HG02870 (cell line): ENCODE measurements around the gene ZNF711.
"Not testable (repeated sequence)": the region's sequence is repeated elsewhere in the genome, so short reads cannot be mapped to it uniquely, and the experiment has no call there.

ENCODE experiments used
- ATAC-seq: cut with Tn5 transposase; IDR thresholded peaks from one replicate; pipeline ENCODE4 v1.9.1; 2021; ENCODE audit warnings: mild to moderate bottlenecking, moderate library complexity; ENCODE audit not compliant: unreplicated experiment

Gene ZNF711

GRCh38 chrX:85243761-85244449, at the start of gene ZNF711, which contains the start of gene SATL1:
Gene ZNF711, plus strand, starts transcription at chrX:85243991. Its CDS starts 3,582 bp downstream, at chrX:85247573.
Gene SATL1, minus strand, starts transcription at chrX:85243779. Its CDS starts 134,811 bp downstream, at chrX:85108968.
- no peak for ATAC-seq

- ATAC-seq: no peak
Observed at GRCh38 chrX:85196319-85196718, 47.5 kb upstream of the ZNF711 start.

- no peak for ATAC-seq
Observed at GRCh38 chrX:85203461-85203970, 40.3 kb upstream of the ZNF711 start.

GRCh38 chrX:85213792-85214530, 29.8 kb upstream of the ZNF711 start:
- no peak for ATAC-seq

GRCh38 chrX:85215946-85216345, 27.8 kb upstream of the ZNF711 start:
- no peak for ATAC-seq

- no peak for ATAC-seq
Observed at GRCh38 chrX:85221361-85221760, 22.4 kb upstream of the ZNF711 start.

GRCh38 chrX:85223359-85223758, 20.4 kb upstream of the ZNF711 start:
- no peak for ATAC-seq

- no peak for ATAC-seq
Observed at GRCh38 chrX:85243155-85243554, 636 bp upstream of the ZNF711 start.

- ATAC-seq: no peak
Observed at GRCh38 chrX:85244450-85245211, 840 bp downstream of the ZNF711 start.

- not testable (repeated sequence) for ATAC-seq
Observed at GRCh38 chrX:85285286-85285685, 41.5 kb downstream of the ZNF711 start.

GRCh38 chrX:85288992-85289723, 45.4 kb downstream of the ZNF711 start:
- ATAC-seq: no peak

- ATAC-seq: peak; percentile 58
Observed at GRCh38 chrX:85303544-85303943, 59.8 kb downstream of the ZNF711 start.

GRCh38 chrX:85309717-85310116, 65.9 kb downstream of the ZNF711 start:
- ATAC-seq: no peak

- not testable (repeated sequence) for ATAC-seq
Observed at GRCh38 chrX:85311348-85311747, 67.6 kb downstream of the ZNF711 start.
